ENCODE measurements around the gene JPH2.

The JPH2 gene

DNA sequence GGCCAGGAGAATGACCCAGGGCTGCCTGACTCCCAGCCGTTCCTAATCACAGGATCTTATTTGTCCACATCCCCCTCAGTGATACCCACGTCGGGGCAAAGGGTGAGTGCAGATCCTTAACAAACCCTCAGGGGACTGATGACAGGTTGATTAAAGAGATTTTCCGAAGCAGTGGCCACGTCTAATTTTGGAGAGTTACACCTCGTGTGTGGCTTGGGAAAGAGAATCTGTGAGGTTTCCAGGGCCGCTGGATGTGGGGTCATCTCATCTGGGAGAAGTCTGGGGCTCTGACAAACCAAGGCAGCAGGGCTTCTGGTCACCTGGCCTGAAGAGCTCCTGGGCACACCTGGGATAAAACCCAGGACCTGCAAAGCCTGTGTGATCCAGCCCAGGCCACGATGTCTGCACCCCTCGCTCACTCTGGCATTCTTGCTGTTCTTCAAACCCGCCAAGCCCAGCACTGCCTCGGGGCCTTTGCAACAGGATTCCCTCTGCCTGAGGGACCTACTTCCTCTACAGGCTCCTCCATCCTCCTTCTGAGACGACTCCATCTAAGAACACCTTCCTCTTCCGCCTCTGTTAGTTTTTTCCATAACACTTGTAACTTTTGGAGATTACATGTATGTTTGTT, 4.7 kb downstream of the JPH2 start:
- Histone ChIP-seq H4K20me1 (ENCODE audit: low read depth, low read length) (no peaks in the 10 kb centered on the region), H3K79me2 (ENCODE audit: insufficient read depth, low read length) (no peaks in the 10 kb centered on the region), H3K4me2 (ENCODE audit: low read depth, low read length, poor library complexity, severe bottlenecking) (no peak overlapping the region), H2AFZ (ENCODE audit: low read depth, low read length, severe bottlenecking) (no peak overlapping the region), H3K9ac (ENCODE audit: low read length) (no peak overlapping the region), H3K4me3 (ENCODE audit: insufficient read depth, low read length, poor library complexity, severe bottlenecking) (no peak overlapping the region), H3F3A (ENCODE audit: insufficient read depth) (no peaks in the 10 kb centered on the region), H3K27me3 (ENCODE audit: low read length) (no peaks in the 10 kb centered on the region), H3K27ac (ENCODE audit: low read depth, low read length) (no peak overlapping the region), H3K9me3 (ENCODE audit: insufficient read depth, low read length) (no peaks in the 10 kb centered on the region), H3K9me2 (replicated peaks; ENCODE audit: insufficient read depth, low read length) (no peaks in the 10 kb centered on the region), H3K36me3 (ENCODE audit: low read length) (no peaks in the 10 kb centered on the region)
- no peak for TF ChIP-seq EZH2phosphoT487 (conservative IDR thresholded peaks at IDR 0.05; ENCODE audit: low read length)

GRCh38 chr20:44181611-44182010, 5.4 kb downstream of the JPH2 start:
- H3K27me3 ChIP-seq (ENCODE audit: low read length): no peaks in the 10 kb centered on the region
- no peaks in the 10 kb centered on the region for H3K79me2 ChIP-seq (ENCODE audit: insufficient read depth, low read length)
- no peaks in the 10 kb centered on the region for H3K9me2 ChIP-seq (replicated peaks; ENCODE audit: insufficient read depth, low read length)
- H3K9ac ChIP-seq (ENCODE audit: low read length): no peak overlapping the region
- no peaks in the 10 kb centered on the region for H3F3A ChIP-seq (ENCODE audit: insufficient read depth)
- no peak overlapping the region for H3K27ac ChIP-seq (ENCODE audit: low read depth, low read length)
- no peak overlapping the region for H2AFZ ChIP-seq (ENCODE audit: low read depth, low read length, severe bottlenecking)
- no peak for TF ChIP-seq EZH2phosphoT487 (conservative IDR thresholded peaks at IDR 0.05; ENCODE audit: low read length)
- TF ChIP-seq CTCF (IDR thresholded peaks at IDR 0.05; ENCODE audit: insufficient read depth, low read length, poor library complexity, severe bottlenecking): no peak
- H4K20me1 ChIP-seq (ENCODE audit: low read depth, low read length): no peaks in the 10 kb centered on the region
- H3K4me2 ChIP-seq (ENCODE audit: low read depth, low read length, poor library complexity, severe bottlenecking): no peak overlapping the region
- H3K9me3 ChIP-seq (ENCODE audit: insufficient read depth, low read length): no peaks in the 10 kb centered on the region
- no peak overlapping the region for H3K4me3 ChIP-seq (ENCODE audit: insufficient read depth, low read length, poor library complexity, severe bottlenecking)
- no peaks in the 10 kb centered on the region for H3K36me3 ChIP-seq (ENCODE audit: low read length)

GRCh38 chr20:44180814-44181213, 6.2 kb downstream of the JPH2 start:
- Histone ChIP-seq H2AFZ (ENCODE audit: low read depth, low read length, severe bottlenecking) (no peak overlapping the region), H3F3A (ENCODE audit: insufficient read depth) (no peaks in the 10 kb centered on the region), H3K27ac (ENCODE audit: low read depth, low read length) (no peak overlapping the region), H3K79me2 (ENCODE audit: insufficient read depth, low read length) (no peaks in the 10 kb centered on the region), H4K20me1 (ENCODE audit: low read depth, low read length) (no peaks in the 10 kb centered on the region), H3K4me2 (ENCODE audit: low read depth, low read length, poor library complexity, severe bottlenecking) (no peak overlapping the region), H3K27me3 (ENCODE audit: low read length) (no peaks in the 10 kb centered on the region), H3K36me3 (ENCODE audit: low read length) (no peaks in the 10 kb centered on the region), H3K4me3 (ENCODE audit: insufficient read depth, low read length, poor library complexity, severe bottlenecking) (no peak overlapping the region), H3K9me3 (ENCODE audit: insufficient read depth, low read length) (no peaks in the 10 kb centered on the region), H3K9me2 (replicated peaks; ENCODE audit: insufficient read depth, low read length) (no peaks in the 10 kb centered on the region), H3K9ac (ENCODE audit: low read length) (no peak overlapping the region)
- TF ChIP-seq EZH2phosphoT487 (conservative IDR thresholded peaks at IDR 0.05; ENCODE audit: low read length) (no peak), CTCF (IDR thresholded peaks at IDR 0.05; ENCODE audit: insufficient read depth, low read length, poor library complexity, severe bottlenecking) (no peak)

GRCh38 chr20:44176833-44177534, 10.0 kb downstream of the JPH2 start:
- no peak overlapping the region for H2AFZ ChIP-seq (ENCODE audit: low read depth, low read length, severe bottlenecking)
- no peaks in the 10 kb centered on the region for H3K36me3 ChIP-seq (ENCODE audit: low read length)
- H3K79me2 ChIP-seq (ENCODE audit: insufficient read depth, low read length): no peaks in the 10 kb centered on the region
- H4K20me1 ChIP-seq (ENCODE audit: low read depth, low read length): no peaks in the 10 kb centered on the region
- H3K4me2 ChIP-seq (ENCODE audit: low read depth, low read length, poor library complexity, severe bottlenecking): no peak overlapping the region
- TF ChIP-seq CTCF (IDR thresholded peaks at IDR 0.05; ENCODE audit: insufficient read depth, low read length, poor library complexity, severe bottlenecking) (no peak), EZH2phosphoT487 (conservative IDR thresholded peaks at IDR 0.05; ENCODE audit: low read length) (no peak)
- H3F3A ChIP-seq (ENCODE audit: insufficient read depth): no peaks in the 10 kb centered on the region
- H3K9me2 ChIP-seq (replicated peaks; ENCODE audit: insufficient read depth, low read length): no peaks in the 10 kb centered on the region
- no peak overlapping the region for H3K4me3 ChIP-seq (ENCODE audit: insufficient read depth, low read length, poor library complexity, severe bottlenecking)
- no peaks in the 10 kb centered on the region for H3K9me3 ChIP-seq (ENCODE audit: insufficient read depth, low read length)
- no peak overlapping the region for H3K9ac ChIP-seq (ENCODE audit: low read length)
- H3K27me3 ChIP-seq (ENCODE audit: low read length): no peaks in the 10 kb centered on the region
- H3K27ac ChIP-seq (ENCODE audit: low read depth, low read length): no peak overlapping the region

All from SU-DHL-6 (cell line).